Keratinocyte (primary cell): ENCODE measurements around the gene IL1B. TPM values are rescaled to one million over a fixed set of nuclear protein-coding genes. Genes with fewer than 3 reads are reported as not detected.
A peak's percentile ranks its signal among the peaks of the same experiment; 100 is the strongest.

Experiments used
- DNase-seq: peaks from one replicate; pipeline ENCODE4 v3.0.0-alpha.2; 2011; ENCODE audit warnings: low read depth, missing footprints, low spot score
- FAIRE-seq: peaks from 2 replicates; lab custom pipeline; 2011; peaks lifted over from hg19 to GRCh38; lab: Jason Lieb, UNC
- H2AFZ ChIP-seq: 2 replicates; pipeline ENCODE4 v1.6.0; 2012; ENCODE audit warnings: low read length, control low read depth, inconsistent platforms; ENCODE audit not compliant: control insufficient read depth
- H3K27ac ChIP-seq: 2 replicates; pipeline ENCODE4 v1.5.1; 2011; ENCODE audit warnings: low read length; ENCODE audit not compliant: control insufficient read depth, insufficient read depth
- H3K27me3 ChIP-seq: 3 replicates; pipeline ENCODE4 v1.6.0; 2011; ENCODE audit warnings: low read length; ENCODE audit not compliant: control insufficient read depth, insufficient read depth; ENCODE audit errors: extremely low read depth
- H3K36me3 ChIP-seq, 2 experiments: 2 replicates in 1 of 2; 3 replicates in 1 of 2; pipeline ENCODE4 v1.5.1; 2011; ENCODE audit warnings: low read length in 2 of 2, mild to moderate bottlenecking in 1 of 2; ENCODE audit not compliant: control insufficient read depth in 2 of 2, insufficient read depth in 2 of 2; ENCODE audit errors: extremely low read depth in 1 of 2
- H3K4me1 ChIP-seq: 3 replicates; pipeline ENCODE4 v1.5.1; 2011; ENCODE audit warnings: low read length; ENCODE audit not compliant: control insufficient read depth, insufficient read depth; ENCODE audit errors: extremely low read depth
- H3K4me2 ChIP-seq: 3 replicates; pipeline ENCODE4 v1.6.0; 2011; ENCODE audit warnings: low read depth, low read length; ENCODE audit not compliant: control insufficient read depth, insufficient read depth; ENCODE audit errors: extremely low read depth
- H3K4me3 ChIP-seq, 3 experiments: fragments of 200-600 bp in 1 of 3; sonication (generic) in 1 of 3; 2 replicates in 2 of 3; 3 replicates in 1 of 3; pipeline ENCODE4 v1.5.1; 2011 to 2016; ENCODE audit warnings: low read length in 3 of 3, mild to moderate bottlenecking in 3 of 3, control low read depth in 2 of 3, inconsistent platforms in 1 of 3, low read depth in 1 of 3, mixed read lengths in 1 of 3, mixed run types in 1 of 3, moderate library complexity in 1 of 3; ENCODE audit not compliant: control insufficient read depth in 2 of 3, insufficient read depth in 2 of 3; ENCODE audit errors: extremely low read depth in 1 of 3
- H3K79me2 ChIP-seq: 2 replicates; pipeline ENCODE4 v1.6.0; 2012; ENCODE audit warnings: low read length; ENCODE audit not compliant: control insufficient read depth, insufficient read depth
- H3K9ac ChIP-seq: 3 replicates; pipeline ENCODE4 v1.6.0; 2011; ENCODE audit warnings: low read length; ENCODE audit not compliant: control insufficient read depth, insufficient read depth; ENCODE audit errors: extremely low read depth
- H3K9me1 ChIP-seq: 3 replicates; pipeline ENCODE4 v1.6.0; 2011; ENCODE audit warnings: low read length; ENCODE audit not compliant: control insufficient read depth, insufficient read depth; ENCODE audit errors: extremely low read depth
- H3K9me3 ChIP-seq: 2 replicates; pipeline ENCODE4 v1.5.1; 2012; ENCODE audit warnings: low read depth, low read length; ENCODE audit not compliant: control insufficient read depth
- H4K20me1 ChIP-seq: 3 replicates; pipeline ENCODE4 v1.6.0; 2011; ENCODE audit warnings: low read length; ENCODE audit not compliant: control insufficient read depth, insufficient read depth; ENCODE audit errors: extremely low read depth
- EZH2 ChIP-seq: IDR thresholded peaks from one replicate; pipeline ENCODE4 v1.6.1; 2012; ENCODE audit warnings: inconsistent platforms, mild to moderate bottlenecking, low read length, moderate library complexity
- dilution Hi-C: fragments of 300-500 bp; cut with MboI; formaldehyde crosslinking; loops from one replicate; pipeline ENCODE4 v1.7.0; 2020; ENCODE audit warnings: low sequenced_read_pairs; ENCODE audit not compliant: extremely low pct_ligation_motif_present
- polyA plus RNA-seq, 5 experiments: library from polyadenylated mRNA; depleted of rRNA in 3 of 5; stranded (reverse) in 3 of 5; stranded (forward) in 1 of 5; unstranded in 1 of 5; fragments of >200 nt; gene quantifications; 1 replicate in 1 of 5; 2 replicates in 3 of 5; 3 replicates in 1 of 5; pipeline versions ENCODE4 v1.2.1 to v1.2.3, GENCODE V29; 2011 to 2012; ENCODE audit warnings: missing spikeins in 2 of 5, low read depth in 1 of 5, low replicate concordance in 1 of 5
- TF ChIP-seq, protein P1 (sequence below), 3 experiments: IDR thresholded peaks in 1 of 3; conservative IDR thresholded peaks in 1 of 3; optimal IDR thresholded peaks in 1 of 3; 2 replicates in 2 of 3; 3 replicates in 1 of 3; pipeline versions ENCODE3 to v1.5.1; 2011; ENCODE audit warnings: low read length in 3 of 3, mild to moderate bottlenecking in 3 of 3, moderate library complexity in 2 of 3, control low read depth in 1 of 3, inconsistent platforms in 1 of 3; ENCODE audit not compliant: insufficient read depth in 2 of 3; ENCODE audit errors: extremely low read depth in 1 of 3

The IL1B gene
- polyA plus RNA-seq, 1 donor (not counting 4 experiments of a cell fraction or from before 2014, with no cell fraction given), result 232 TPM

DNA sequence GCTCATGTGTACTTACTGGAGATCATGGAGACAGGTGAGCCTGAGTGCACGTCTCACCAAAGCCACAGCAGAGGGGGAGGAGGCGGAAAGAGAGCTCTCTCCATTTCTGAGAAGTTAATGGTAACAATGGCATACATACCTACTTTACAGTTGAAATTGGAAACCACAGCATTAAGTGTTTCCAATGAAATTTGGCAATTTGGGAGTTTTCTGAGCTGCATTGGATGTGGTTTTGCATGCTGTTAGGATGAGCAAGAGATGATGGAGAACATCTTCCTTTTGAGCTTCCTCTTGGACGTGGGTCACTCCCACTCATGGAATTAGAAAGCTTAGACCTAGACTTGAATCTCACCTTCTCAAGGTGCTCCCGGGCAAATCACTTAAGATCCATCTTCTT, 48.9 kb upstream of the IL1B start:
- Histone ChIP-seq H3K9me1 (no peaks in the 10 kb centered on the region), H3K79me2 (no peaks in the 10 kb centered on the region), H3K36me3 (no peaks in the 10 kb centered on the region), H3K9ac (no peak overlapping the region), H2AFZ (no peak overlapping the region), H3K27ac (peak overlapping the region; percentile 29), H3K4me1 (peaks cover 43% of the 10 kb centered on the region), H4K20me1 (no peaks in the 10 kb centered on the region), H3K27me3 (no peaks in the 10 kb centered on the region), H3K4me3 (no peak overlapping the region), H3K9me3 (no peaks in the 10 kb centered on the region), H3K4me2 (no peak overlapping the region)
- TF ChIP-seq EZH2, result no peak
- TF ChIP-seq, protein P1, sequence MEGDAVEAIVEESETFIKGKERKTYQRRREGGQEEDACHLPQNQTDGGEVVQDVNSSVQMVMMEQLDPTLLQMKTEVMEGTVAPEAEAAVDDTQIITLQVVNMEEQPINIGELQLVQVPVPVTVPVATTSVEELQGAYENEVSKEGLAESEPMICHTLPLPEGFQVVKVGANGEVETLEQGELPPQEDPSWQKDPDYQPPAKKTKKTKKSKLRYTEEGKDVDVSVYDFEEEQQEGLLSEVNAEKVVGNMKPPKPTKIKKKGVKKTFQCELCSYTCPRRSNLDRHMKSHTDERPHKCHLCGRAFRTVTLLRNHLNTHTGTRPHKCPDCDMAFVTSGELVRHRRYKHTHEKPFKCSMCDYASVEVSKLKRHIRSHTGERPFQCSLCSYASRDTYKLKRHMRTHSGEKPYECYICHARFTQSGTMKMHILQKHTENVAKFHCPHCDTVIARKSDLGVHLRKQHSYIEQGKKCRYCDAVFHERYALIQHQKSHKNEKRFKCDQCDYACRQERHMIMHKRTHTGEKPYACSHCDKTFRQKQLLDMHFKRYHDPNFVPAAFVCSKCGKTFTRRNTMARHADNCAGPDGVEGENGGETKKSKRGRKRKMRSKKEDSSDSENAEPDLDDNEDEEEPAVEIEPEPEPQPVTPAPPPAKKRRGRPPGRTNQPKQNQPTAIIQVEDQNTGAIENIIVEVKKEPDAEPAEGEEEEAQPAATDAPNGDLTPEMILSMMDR (optimal IDR thresholded peaks at IDR 0.05 in 1 of 3, IDR thresholded peaks at IDR 0.05 in 1 of 3, conservative IDR thresholded peaks at IDR 0.05 in 1 of 3; ENCODE audit: extremely low read depth in 1 of 3, insufficient read depth in 2 of 3, low read length in 3 of 3), result no peak
- FAIRE-seq, result no peak
- no peak for DNase-seq
- dilution Hi-C loops, result no loop called here

DNA sequence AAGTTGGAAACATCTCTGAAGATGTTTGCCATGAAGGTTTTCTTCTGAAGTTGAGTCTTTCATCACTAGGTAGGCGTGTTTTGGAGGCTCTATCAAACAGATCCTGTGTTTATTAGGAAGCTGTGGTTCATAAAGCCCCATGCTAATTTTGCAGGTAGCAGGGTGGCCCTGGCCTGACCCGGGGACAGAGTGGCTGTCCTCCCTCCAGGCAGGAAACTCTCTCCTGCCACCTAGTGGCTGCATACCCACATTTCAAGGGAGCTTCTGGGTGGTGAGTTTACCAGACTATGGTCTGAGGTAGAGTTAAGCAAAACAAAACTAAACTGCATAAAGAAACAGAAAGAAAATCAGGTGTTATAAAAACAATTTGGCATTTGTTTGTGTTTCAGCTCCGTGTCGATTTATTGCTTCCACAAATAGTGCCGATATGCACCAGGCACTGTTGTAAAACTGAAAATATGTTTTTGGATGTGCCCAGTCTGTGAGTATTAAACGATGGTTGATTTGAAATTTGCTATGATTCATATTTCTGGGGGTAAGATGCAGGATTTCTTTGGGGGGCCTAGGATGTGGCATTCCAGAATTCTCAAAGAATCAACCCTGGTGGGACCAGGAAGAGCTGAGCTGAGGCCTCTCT, 48.4 kb upstream of the IL1B start:
- H2AFZ ChIP-seq, result no peak overlapping the region
- dilution Hi-C loops, result no loop called here
- H3K27ac ChIP-seq, result peak overlapping the region; percentile 29
- no peaks in the 10 kb centered on the region for H3K9me3 ChIP-seq
- no peak for TF ChIP-seq EZH2
- TF ChIP-seq, protein P1 (optimal IDR thresholded peaks at IDR 0.05 in 1 of 3, IDR thresholded peaks at IDR 0.05 in 1 of 3, conservative IDR thresholded peaks at IDR 0.05 in 1 of 3; ENCODE audit: extremely low read depth in 1 of 3, insufficient read depth in 2 of 3, low read length in 3 of 3), result peak; percentile 84 to 96 (median 84)
- FAIRE-seq, result peak; percentile 86
- DNase-seq, result no peak
- no peaks in the 10 kb centered on the region for H3K36me3 ChIP-seq
- peaks cover 43% of the 10 kb centered on the region for H3K4me1 ChIP-seq
- no peaks in the 10 kb centered on the region for H4K20me1 ChIP-seq
- no peaks in the 10 kb centered on the region for H3K79me2 ChIP-seq
- H3K4me3 ChIP-seq, result no peak overlapping the region
- H3K9ac ChIP-seq, result no peak overlapping the region
- H3K27me3 ChIP-seq, result no peaks in the 10 kb centered on the region
- H3K4me2 ChIP-seq, result peak overlapping the region; percentile 22
- no peaks in the 10 kb centered on the region for H3K9me1 ChIP-seq
